ENCODE measurements around the gene CASD1.

CASD1 gene

DNA sequence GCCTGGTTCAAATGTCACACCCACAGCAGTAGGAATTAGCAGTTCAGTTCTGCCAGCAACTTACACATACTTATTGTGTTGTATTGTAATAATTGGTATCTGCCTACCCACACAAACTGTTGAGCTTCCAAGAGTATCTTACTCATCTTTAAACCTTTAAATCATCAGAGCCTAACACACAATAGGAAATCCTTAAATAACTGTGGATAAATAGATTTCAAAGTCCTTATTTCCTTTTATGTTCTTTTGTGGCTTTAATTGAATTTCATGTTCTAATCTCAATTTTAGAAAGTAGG, 3.9 kb downstream of the CASD1 start:
- no peak for DNase-seq

DNA sequence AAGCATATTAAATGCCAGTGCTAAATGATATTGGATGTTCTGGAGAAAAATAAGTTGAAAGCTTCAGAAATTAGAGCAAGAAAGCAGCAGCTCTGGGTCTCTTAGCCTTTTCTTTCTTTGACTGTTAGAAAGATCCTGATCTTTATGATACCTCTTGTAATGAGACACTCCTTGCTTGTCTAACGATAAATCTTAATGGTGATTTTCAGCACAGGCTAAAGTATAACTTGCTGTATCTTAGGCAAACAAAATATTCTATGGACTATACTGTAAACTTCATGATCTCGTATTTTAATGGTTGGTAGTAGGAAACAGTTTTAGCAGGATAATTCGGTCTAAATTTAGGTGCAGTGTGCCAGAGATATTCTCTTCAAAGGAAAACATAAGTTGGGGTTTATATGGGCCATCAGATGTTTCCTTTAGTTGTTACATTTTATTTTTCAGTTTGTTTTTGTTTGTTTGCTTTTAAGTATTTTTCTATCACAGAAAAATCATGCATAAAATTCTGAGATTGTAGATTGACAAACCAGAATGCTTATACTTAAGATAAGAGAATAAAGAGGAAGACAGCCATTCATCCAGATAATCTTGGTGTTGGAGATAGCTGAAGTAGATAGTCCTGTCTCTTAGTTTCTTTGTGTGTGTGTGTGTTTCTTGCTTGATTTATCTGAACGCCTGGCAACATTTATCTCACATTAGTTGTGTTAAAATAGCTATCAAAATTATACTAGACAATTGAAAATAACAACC, 4.7 kb downstream of the CASD1 start:
- peak in 1 of 3 experiments; percentile 63 for DNase-seq

DNA sequence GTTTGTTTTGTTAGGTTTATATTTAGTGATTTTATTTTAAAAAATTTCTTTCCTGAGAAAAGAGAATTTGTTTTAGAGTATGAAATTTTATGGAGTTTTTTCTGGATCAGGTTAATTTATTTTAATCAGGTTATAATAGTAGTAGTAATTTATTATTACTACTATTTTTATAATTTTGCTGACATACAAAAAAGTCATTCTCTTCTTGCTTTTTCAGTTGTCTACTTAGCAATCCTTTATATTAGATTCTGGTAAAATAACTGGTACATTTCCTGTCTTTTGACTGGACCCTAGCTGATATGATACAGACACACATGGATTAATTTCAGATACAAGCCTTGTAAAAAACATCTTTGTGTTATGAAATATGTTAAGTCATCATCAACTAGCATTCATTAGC, 5.3 kb downstream of the CASD1 start:
- DNase-seq: peak in 1 of 3 experiments; percentile 57

DNA sequence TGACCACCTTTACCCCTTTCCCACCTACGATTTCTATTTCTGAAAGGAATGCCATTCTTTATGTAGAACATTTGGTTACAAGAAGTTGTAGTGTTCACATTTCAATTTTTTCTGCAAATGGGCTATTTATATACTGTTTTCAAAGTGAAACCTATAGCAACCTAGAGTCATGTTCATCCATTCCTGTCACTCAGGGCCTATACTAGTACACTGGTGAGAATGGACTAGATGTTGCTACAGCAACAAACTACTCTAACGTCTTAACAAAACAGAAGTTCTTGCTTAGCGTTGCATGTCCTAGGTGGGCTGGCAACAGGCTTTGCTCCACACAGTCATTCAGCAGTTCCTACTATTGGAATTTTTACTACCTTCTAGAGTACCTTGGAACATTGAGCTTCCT, 16.3 kb downstream of the CASD1 start:
- no peak for DNase-seq

DNA sequence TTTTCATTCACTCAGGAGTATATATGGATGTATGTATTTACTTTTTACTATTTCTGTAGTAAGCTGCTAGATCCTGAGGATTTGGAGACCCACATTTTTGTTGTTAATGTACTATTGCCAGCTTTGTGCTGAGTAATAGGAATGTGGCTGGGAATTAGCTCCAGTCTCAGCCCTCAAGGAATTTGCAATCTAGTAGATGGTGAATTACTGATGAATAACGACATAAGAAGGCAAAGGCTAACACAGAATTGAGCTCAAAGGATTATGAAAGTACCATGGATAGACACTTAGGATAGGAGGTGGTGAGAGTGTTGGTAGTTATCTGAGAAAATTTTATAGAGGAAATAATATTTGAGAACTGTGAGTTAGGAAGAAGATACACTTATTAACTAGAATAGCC, 19.9 kb downstream of the CASD1 start:
- no peak for DNase-seq

DNA sequence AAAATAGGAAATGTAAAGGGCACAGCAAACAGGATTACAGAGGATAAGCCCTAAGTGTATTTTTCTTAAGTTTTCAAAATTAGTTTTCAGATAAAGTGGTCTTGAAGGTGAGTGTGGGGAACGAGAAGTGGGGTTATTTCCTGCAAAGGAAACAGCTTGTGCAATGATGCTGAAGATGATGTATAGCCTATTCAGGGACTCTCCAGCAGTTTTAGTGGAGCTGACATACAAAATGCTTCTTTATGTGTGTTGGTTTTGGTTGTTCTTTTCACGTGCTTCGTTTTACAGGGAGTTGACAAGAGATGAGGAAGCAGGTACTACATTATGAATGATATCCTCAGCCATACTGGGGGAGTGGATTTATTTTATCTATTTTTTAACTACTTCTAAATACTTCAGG, 20.5 kb downstream of the CASD1 start:
- DNase-seq: no peak

DNA sequence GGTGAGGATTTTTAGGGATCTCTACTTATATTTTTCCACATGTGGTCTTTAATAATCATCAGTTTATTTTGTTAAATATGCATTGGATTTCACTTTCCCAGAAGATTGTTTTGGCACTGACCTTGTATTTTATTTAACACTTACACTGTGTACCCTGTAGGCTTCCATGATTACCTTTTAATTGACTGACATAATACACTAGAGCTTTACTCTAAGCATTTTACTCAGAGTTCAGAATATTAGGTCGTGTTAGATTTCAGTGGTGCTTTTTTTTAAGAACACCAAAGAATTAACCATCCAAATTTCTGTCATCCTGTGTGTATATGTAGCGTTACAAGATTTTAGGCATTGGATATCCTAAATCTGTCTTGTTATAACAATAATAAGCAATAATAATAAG, 23.1 kb downstream of the CASD1 start:
- no peak for DNase-seq

DNA sequence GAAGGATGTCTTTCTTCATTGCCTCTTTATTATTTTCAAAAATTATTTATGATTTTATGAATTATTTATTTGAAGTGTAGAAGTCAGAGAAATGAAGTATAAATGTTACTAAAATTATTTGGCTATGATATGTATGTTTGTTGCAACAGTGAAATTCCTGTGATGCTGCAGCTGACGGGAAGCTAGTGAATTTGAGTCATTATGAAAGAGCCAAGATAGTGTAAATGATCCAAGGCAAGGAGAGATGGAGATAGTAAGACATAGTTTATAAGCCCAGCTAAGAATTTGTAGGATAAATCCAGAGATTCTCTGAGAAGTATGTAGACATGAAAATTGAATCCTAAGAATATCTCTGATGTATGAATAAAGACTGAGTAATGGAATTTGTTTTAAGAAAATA, 30.8 kb downstream of the CASD1 start:
- no peak for DNase-seq

DNA sequence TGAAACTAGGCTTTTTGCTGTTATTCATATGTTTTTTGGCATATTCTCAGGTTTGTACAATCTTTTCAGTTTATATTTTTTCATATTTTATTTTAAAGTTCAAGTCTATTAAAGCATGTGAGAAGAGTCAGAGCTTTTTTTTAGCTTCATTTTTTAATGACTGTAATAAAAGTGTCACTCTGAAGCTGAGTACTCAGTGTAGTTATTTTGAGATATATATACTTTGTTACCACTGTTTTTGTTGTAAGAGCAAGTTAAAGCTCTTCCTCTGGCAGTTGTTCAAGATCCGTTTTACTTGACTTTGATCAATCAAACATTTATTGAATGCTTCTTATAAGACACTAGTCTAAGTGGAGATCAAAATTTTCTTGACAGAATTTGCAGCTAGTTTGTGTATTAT, 37.5 kb downstream of the CASD1 start:
- DNase-seq: peak in 1 of 3 experiments; percentile 35

DNA sequence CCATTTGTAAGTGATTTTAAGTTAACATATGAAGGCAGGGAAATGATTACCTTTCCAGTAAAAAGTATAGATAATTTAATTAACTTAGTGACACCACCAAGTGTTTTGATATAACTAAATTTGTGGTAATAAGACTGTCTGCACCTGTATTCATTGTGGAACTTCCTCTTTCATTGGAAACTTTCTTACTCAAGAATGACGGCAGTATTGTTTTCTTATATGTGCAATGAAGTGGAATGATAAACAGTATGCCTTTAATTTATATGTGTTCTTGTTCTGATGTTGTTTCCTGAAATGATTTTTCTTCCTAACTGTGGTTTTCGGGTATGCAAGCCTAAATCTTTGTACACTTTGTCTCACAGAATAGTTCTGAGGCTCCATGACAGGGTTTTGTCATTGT, 46.4 kb downstream of the CASD1 start:
- no peak for DNase-seq

DNA sequence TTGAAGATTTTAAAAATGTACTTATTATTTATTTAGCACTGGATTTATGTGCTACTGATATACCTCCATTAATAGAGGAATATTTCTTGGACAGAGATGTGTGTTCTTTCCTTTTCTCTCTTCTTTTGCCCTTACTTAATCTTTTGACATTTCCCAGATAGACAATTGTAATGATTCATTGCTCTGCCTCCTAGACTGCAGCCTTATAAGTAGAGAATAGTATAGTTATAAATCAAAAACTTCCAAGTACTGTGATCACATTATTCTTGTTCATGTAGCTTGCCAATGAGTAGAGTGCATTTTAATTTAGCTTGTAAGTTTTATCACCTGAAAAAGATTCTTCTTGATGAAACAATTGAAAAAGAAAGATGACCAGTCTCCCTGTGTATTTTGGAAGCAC, 47.6 kb downstream of the CASD1 start:
- DNase-seq: no peak

DNA sequence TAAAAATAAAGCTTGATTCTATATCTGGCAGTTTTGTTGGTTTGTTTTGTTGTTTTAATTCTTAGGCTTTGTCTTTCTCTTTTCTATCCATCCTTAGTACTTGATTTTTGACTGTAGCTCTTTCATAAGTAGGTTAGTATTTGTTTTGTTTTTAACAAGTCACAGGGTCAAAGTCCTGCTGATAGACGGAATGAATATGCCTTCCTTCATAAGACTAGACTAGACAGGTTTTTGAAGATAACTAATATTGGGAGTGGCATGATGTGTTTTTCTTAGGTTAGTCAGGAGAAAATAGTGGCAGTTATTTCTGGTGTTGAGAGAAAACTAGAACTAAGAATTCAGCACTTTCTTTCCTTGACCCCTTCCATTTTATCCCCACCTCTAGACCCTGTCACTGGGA, 50.4 kb downstream of the CASD1 start:
- DNase-seq: no peak

DNA sequence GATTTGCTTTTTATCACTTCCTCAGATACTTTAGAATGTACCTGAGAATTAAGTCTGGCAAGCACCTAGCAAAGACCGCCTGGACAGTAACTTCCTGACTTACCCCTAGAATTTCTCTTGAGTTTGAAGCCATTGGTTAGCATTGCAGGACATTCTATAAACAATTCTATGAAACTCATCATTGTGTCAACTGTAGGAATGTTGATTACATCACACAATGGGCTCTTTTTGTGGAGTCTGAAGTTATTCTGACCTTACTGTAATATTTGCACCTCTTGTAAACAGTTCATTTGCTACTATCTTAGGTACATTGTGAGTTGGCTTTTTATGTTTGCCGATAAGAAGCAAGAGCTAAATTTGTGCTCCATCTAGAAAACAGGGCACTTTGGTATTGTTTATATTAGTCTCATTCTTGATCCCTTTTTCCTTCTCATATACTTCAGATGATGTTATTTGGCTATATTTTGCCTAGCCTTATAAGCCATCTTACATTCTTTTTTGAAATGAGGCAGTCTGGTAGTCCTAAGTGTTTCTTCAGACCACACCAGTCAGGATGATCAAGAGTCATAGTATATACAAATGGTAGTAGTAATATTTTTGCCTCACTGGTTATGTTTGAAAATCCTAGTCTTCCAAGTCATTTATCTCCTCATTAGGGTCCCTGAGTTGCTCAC, 52.4 kb downstream of the CASD1 start:
- no peak for DNase-seq

DNA sequence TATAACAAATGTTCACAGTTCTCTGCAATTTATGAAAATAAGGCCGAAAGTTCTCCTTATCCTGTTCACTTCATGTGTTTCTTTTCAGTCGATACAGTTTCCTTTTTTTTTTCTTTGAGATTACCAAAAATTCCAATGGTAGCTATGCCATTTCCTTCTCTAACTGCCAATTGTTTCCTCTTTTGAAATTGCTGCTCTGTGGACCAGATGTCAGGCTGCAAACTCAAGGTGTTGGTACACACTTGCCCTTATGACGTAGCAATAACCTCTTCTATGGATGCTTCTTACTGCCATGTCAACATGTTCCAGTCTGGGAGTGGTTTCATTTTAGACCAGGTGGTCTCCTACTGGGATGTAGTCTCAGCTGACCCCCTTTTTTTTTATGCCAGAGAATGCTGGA, 52.9 kb downstream of the CASD1 start:
- no peak for DNase-seq

DNA sequence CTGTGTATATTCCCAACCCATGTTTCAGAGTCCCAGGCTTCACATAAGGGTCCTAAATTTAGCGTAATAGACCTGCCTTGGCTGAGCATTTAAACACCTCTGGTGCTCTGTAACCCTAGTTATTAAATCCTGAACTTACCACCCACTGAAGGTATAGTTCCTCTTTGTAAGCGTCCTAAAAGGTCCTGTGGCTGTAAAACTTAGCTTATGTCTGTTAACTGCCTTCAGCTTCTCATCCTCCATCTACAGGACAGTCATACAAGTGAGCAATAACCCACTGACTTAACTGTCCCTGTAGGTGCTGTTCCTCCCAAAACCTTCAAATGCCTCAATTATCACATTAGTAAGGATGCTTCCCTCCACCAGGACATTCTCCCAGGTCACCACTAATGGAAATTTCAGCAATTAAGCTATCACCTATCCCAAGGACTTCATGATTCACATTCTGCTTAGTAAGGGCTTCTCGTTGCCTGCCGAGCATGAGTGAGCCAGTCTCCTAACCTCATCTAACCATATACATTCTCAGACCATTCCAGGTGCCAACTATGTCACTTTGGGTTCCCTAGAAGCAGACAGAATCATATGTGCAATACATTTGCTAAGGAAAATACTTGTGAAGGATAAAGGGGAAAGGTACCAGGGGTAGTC, 55.8 kb downstream of the CASD1 start:
- DNase-seq: no peak

DNA sequence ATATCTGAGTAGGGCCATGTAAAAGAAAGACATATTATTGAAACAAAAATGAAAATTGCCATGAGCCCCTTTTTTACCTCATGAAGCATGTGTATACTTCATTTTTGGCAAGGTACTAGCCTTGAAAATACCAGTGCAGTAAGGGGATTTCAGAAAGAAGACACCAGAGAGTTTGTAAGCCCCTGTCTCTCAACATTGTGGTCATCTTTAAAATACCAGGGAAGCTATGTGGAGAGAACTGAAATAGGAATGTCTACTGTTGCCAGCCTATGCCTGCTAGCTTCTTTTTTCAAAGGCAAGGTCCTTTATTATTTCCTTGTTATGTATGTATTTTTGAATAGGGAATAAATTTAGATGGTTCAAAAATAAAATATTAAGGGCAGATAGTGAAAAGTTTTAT, 57.8 kb downstream of the CASD1 start:
- no peak for DNase-seq

DNA sequence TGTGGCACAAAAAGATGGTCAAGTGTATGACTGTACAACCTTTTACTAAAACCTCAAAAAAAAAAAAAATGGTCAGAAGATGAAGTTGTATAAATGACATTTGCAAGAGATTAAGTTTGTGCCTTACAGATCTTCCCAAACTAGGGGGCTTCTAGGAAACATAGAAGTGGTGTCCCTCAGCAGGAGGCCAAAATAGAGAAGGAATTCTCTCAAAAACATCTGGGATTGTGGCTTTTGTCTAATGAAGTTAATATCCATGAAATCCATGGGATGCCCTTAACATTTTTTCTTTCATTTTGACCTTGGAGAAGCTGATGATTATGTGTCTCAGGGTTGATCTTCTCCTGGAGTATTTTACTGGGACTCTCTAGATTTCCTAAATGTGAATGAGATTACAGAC, 62.2 kb downstream of the CASD1 start:
- no peak for DNase-seq

DNA sequence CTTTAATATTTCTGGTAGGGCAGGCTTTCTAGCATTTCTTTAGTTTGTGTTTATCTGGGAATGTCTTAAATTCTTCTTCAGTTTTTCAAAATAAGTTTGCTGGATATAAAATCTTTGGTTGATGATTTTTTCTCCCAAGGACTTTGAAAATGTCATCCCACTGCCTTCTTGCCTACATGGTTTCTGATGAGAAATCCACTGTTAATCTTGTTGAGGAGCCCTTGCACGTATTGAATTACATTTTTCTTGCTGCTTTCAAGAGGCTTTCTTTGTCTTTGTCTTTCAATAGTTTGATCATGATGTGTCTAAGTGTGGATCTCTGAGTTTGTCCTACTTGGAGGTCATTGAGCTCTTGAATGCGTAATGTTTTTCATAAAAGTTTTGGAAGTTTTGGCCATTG, 66.0 kb downstream of the CASD1 start:
- DNase-seq: no peak

DNA sequence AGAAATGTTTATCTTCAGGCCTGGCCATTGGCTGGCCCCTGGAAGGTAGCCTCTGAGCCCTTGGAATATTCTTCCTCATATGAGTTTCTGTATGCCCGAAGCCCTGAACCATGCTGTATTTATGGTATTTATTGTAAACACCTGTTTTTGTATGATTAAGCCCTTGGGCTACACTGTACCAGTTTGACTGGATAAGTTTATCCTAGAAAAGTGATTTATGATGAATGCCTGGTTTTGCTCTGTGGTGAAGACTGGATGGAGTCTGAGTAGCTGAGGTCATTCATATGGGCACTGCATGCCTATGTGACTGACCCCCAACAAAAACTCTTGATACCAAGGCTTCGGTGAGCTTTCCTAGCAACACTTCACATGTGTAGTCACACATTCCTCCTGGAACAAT, 66.7 kb downstream of the CASD1 start:
- no peak for DNase-seq

DNA sequence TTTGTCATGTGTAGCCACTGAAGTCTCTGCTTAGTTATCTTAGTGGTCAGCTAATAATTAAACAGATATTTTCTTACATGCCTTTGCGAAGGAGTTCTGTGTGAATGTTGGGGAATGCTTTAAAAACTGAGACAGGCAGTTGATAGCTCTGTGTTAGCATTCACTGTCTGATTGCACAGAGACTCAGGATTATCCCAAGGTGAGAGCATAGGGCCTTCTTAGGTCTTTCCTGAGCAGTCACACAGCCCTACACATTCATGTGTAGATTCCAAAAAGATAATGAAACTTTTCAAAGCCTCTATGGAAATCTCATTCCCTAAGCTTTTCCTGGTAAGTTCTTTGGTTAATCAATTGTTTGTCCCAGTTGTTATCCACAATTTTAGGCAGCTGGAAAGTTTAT, 67.7 kb downstream of the CASD1 start:
- DNase-seq: no peak

DNA sequence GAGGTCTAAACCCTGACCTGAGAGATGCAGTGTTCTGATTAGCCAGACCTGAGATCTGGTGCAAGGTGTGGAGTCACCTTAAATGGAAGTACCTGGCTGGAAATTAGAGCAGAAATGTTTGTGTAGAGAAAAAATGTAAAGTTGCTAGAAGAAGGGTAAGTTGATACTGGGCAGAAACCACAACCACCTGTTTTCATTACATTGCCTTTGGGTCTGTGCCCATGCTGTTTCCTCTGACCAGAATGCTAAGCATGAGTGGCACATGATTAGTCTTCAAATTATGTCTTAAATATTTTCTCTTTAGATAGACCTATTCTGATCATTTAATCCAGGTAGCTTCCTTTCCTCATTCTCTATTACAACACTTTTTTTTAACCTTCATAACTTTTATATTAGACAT, 69.0 kb downstream of the CASD1 start:
- no peak for DNase-seq

DNA sequence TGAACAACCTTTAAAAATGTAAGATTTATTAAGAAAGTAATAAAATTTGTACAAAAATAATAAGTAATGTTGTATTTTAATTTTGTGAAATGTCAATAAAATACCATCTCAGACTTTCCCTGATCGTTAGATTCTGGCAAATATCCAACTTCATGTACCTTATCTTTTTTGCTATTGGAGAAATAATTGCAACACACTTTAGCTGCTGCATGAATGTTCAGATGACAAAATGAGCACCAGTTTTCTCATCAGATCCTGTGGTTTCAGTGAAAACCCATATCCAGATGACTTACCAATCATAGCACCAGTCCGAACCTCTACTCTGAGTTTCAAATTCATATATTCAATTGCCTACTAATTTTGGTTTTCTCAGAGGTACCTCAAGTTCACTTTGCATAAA, 69.9 kb downstream of the CASD1 start:
- DNase-seq: no peak

DNA sequence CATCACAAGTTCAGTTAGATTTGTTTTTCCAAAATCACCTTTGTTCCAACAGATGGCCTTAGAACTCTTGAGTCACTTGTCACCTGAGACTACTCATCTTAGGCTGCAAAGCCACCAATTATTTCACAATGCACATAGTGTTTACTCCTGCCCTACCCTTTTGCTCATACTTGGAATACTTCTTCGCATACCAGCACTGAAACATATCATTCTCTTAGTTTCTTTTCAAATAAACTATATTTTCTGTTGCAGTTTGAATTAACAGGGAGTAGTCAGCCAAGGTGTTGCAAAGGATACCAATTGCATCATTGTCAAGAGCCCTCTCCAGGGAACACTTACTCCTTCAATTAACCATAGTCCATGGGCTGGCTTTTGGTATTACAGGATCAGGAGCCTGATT, 71.0 kb downstream of the CASD1 start:
- DNase-seq: peak in 1 of 3 experiments; percentile 46

DNA sequence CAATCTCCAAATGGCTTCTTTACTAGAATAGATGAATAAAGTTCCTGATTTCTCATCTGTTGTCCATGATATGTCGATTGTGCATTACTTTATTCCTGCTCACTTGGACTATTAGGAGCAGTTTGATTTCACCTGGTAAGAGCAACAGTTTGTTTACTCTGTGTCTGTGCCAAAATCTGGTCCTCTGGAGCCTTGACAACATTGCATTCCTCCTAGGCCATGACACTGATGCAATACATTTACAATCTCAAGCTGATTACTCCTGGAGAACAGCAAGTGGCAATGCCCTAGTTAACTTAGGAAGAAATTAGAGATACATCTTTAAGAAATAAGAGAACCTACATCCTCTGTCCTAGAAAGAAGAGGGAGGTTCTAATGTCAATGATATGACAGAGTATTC, 74.5 kb downstream of the CASD1 start:
- DNase-seq: no peak

DNA sequence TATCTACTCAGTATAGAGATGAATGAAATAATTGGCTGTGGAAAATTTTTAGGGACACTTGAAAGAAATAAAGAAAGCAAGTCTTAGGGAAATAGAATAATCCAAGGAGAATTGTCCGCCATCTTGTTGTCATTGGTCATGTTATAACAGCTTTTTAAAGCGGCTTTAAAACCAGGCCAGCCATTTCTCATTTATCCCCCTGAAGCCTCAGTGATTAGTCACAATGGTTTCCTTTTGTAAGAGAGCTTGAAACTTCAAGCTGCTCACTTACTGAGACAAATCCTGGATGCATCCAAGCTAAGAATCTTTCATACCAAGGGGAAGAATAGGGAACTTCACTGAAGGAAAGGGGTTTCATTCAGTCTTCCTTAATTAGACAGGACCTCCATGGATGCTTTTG, 78.5 kb downstream of the CASD1 start:
- DNase-seq: no peak

Measured in NCI-H1417 (cell line).